CD1c-positive myeloid dendritic cell (primary cell): ENCODE measurements around the gene LGSN.
"Not testable (repeated sequence)": the region's sequence is repeated elsewhere in the genome, so short reads cannot be mapped to it uniquely, and the experiment has no call there.

ENCODE experiments used
- DNase-seq: peaks from one replicate; pipeline ENCODE4 v3.0.0-alpha.2; 2016; ENCODE audit errors: extremely low spot score

LGSN gene

DNA sequence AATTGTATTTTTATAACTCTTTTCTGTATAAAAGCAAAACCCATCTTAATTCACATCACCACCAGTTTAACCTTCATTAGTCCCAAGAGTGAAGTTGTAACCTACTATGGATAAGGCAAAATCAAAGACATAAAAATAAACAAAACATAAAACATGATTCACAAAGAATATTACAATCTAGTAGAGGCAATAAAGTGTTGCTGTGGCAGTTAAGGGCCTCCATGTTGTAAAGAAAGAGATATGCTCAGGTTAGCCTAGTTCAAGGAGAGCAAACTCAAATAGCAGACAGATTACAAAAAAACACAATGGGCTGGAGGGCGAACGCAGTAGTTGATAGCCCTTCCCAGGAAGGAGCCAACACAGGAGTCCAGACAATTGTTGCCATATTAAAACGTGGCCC, 13.4 kb downstream of the LGSN start:
- no peak for DNase-seq

DNA sequence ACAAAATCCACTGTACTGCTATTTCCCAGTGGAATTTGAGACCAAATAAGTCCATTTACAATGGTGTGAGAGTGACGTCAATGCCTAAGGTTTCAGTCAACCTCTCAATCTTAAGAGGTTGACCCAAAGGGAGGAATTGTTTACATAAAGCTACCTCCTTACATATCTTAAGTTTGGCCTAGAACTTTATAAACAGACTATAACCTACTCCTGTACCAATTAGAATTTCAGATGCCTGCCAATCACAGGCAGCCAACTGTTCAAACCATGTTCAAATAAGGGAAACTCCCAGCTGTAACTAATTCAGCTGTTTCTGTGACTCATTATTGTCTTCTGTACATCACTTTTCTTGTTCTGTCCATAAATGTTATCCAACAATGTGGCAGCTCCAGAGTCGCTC, 14.5 kb downstream of the LGSN start:
- no peak for DNase-seq

DNA sequence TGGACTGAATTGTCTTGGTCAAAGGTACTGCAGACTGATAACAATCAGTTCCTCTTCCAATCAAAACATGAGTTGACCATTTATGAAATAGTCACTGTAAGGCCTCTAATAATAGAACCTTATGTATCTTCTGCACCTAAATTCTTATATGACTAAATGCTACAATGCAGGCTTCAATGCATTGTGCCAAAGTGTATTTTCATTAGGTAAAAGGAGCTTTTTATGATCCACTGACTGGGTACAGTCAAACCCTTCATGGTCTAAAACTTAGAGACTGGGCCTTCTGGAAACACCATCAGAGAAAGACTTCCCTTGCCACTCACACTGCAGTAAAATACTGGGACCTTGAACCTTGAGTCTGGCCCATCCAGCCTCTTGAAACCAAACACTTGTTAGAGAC, 16.3 kb downstream of the LGSN start:
- DNase-seq: no peak

DNA sequence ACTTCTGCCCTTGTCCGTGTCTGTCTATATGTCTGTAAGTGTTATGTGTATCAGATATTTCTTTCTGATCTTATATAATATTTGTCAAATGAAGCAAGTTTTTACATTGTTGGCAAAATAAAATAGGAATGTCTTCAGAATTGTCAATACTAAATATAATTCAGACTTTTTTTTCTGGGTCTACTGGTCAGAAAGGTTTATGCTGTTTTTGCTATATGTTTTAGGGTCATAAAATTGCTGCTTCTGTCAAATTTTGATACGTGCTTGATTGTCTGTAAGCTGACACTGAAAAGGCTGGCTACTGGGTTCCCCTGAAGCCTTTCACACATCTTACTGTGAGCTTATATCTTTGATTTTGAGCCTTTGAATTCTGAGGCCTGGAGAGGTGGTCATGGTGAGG, 20.1 kb downstream of the LGSN start:
- DNase-seq: no peak

DNA sequence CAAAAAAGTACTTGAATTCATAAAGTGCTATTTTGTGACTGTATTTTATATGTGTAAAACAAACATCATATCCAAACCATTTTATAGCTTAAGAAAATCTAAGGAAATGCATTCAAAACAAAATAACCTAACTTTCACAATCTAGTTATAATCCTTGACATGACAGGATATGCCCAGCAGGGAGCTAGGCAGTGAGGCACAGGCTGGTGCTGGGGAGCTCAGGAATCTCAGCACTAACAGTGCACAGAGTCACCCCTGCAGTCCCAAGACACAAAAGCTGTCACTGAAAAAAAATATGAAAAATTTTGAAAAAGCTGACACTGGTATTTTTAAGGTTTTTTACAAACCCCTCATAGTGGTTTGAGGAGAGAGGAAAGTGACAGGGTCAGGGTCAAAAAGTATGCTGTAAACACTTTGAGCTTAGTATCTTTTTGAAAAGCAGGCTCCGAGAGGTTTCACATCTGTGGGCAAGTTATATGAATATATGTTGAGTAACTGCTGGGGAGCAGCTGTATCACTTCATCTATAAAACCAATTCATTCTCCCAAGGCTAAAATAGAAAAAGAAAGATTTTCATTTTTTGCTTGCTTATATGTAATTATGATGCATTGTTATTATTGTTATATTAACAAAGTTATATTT, 24.1 kb downstream of the LGSN start:
- DNase-seq: no peak

DNA sequence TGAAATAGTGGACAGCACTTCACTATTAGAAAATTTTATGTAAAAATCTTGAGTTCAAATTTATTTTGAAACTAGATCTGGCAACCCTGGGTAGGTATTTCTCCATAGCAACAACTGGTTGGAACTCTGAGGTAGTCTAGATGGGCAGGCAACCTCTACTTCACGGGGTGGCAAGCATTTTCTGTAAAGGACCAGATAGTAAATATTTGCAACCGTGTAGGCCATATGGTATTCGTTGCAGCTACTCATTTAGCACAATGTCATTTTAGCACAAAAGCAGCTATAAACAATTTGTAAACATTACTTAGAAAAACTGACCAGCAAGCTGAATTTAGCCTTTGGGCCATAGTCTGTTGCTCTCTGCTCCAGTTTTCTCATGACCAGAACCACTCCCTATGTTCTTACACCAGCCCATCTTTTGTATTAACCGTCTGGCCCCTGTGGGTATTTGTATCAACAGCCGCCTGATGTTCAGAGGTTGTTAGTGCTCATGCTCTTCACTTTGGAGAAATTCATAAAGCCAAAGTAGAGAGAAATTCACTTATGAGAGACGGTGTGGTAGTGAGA, 29.2 kb downstream of the LGSN start:
- no peak for DNase-seq

DNA sequence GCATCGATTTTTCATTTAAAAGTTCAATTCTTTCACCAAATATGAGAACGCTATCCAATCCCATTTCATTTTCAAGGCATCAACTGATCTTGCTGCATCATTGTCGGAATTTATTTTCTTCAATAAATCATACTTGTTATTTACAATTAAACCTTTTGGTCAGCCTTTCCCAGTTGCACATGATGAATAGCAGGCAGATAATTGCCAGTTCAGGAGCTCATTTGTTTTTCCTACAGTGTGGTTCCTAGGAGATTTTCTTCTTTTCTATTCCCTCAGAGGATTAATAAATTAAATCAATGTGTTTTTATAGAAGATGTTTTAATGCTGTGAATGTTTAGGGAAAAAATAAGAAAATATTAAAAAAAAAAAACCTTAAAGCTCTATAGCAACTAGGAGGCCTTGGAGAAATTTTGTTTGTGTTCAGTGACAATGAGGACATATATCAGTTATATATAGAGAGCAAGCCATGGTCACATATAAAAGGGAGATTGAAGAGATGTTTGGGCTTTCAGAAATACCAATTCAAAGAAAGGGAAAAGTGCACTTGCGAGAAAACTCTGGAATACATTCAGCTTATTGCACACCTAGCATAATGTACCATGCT, 30.4 kb downstream of the LGSN start:
- DNase-seq: no peak

DNA sequence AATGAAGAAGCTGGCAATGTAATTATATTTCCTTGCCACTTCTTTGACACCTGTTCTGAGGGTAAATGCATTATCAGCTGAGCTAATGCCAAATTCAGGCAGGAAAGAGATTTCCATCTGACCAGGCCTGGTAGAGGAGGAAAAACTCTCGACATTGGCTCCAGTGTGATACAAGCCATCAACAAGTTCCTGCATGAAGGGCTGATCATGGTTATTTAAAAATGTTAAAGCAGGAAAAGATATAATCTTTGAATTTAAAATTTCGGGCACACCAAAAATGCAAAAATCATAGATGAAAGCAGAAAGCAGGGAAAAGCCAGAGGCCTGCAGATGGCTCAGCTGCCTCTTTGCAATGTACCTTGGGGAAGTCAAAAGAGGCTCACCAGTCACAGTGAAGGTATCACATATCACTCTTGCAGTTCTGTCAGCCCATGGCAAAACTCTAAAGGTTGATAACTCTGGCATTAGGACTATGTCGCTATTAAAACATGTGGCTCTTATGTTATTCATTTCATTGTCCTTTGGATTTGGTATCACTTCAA, 39.1 kb downstream of the LGSN start:
- DNase-seq: no peak

DNA sequence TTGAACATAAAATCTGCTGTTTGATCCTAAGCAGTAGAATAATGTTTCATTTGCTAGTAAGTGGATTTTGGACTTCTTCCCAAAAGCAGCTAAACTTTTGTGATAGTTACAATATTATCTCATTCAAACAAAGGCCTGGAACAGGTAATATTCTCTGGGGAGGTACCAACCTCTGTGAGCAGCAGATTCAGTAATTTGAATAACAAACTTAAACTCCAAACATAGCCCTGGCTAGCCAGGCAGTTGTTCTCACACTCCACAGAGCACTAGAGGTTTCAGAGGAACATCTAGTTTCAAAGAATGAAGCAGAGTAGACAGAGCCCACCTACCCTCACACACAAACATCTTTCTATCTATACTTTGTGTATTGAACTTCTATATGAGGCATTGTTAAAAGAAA, 40.9 kb downstream of the LGSN start:
- no peak for DNase-seq

DNA sequence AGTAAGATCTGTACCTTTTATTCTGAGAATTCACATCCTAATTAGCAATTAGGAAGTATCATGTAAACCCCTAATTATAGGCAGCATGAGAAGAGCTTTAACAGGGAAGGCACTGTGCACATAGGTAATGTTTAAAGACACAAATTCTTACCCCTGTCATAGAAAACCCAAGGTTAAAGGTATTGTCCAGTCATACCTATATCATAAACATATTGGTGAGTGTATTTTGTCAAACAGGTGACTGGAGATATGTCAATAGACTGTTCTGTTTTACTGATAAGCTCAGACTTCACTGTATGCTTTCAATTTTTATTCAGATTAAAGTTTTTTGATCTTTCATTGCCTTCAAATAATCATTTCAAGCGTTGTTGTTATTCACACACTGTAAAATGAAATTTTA, 43.8 kb downstream of the LGSN start:
- no peak for DNase-seq

DNA sequence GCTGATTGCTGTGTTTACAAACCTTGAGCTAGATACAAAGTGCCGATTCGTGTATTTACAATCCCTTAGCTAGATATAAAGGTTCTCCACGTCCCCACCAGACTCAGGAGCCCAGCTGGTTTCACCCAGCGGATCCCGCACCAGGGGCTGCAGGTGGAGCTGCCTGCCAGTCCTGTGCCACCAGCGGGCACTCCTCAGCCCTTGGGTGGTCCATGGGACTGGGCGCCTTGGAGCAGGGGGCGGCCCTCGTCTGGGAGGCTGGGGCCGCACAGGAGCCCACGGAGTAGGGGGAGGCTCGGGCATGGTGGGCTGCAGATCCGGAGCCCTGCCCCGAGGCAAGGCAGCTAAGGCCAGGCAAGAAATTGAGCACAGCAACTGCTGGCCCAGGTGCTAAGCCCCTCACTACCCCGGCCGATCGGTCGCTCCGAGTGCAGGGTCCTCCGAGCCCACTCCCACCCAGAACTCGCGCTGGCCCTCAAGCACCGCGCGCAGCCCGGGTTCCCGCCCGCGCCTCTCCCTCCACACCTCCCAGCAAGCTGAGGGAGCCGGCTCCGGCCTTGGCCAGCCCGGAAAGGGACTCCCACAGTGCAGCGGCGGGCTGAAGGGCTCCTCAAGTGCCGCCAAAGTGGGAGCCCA, 44.9 kb downstream of the LGSN start:
- not testable (repeated sequence) for DNase-seq

DNA sequence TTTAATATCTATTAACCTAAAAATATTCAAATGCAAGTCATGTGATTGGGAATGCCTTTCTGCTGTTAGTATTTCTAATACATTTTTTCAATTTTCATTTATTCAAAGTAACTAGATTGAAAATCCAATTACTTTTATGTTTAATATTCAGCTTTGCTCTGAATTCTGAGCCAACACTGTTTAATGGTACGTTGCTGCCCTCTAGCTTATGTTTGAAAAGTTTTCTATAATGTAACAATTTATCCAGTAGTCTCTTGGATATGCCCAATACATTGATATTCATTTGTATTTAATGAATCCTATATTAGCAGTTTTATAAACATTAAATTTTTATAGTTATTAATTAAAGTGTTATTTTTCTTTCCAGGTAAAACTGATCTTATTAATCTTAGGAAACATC, 47.4 kb downstream of the LGSN start:
- no peak for DNase-seq

DNA sequence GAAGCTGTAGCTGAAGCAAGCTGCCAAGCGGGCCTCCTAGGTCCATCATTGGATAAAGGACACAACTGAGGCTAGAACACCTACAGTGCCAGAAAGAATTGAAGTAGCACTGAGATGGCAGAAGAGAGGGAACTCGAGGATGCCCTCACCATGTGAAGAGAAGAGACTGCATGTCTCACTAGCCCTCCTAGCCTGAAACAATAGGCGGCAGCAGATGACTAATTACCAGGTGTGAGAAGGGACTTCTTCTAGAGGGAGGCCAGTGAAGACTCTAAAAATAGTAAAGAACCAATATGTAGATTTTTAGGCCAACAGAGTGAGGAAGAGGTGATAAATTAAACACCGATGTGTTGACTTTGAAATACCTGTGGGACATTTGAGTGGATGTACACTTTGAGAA, 50.3 kb downstream of the LGSN start:
- no peak for DNase-seq

DNA sequence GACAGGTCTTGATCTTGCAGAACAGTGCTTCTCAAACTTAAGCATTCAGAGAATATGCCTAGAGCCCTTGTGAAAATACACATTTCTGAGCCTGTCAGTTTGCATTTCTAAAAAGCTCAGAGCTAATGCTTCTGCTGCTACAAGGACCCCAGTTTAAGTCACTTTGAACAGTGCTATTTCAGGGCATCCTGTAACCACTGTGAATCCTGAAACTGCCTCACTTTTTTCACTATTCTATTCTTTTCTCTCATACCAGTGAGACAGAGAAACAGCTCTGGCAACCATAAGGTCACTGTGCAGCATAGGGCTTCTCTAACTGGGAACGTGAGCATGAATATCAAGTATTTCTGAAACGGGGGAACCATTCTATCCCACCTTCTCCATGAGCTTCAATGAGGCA, 51.2 kb downstream of the LGSN start:
- DNase-seq: no peak

DNA sequence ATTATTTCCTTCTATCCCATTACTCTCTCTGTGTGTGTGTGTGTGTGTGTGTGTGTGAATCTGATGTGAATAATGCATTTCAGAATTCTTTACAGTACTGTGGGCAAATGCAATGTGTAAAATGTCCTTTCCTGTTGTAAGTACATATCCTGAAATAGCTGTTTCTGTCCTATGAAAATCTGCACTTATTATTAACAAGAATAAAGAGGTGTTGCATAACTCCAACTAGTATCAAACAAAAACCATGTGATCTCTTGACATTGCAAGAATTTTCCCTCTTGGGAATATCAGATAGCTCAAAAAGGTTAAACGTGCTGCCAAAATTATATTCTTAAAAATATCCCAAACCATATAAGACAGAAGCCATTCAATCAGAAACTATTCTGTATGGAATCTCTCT, 52.0 kb downstream of the LGSN start:
- no peak for DNase-seq

DNA sequence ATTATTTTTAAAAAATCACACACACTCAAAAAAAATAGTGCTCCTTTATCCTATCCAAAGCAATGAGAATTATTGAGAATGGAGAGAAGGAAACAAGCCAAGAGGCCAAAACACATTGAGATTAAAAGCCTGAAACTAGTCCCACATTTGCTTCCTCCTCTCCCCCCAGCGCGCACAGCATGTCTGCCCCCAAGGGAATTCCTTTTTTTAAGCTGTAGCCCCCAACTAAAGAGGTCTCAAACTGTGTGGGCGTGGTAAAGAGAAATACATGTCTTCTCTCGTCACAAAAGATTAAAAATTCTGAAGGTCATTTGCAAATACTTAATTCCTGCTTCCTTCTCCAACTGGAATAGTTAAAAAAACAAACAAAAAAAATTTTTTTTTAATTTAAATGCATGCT, 52.7 kb downstream of the LGSN start:
- no peak for DNase-seq

DNA sequence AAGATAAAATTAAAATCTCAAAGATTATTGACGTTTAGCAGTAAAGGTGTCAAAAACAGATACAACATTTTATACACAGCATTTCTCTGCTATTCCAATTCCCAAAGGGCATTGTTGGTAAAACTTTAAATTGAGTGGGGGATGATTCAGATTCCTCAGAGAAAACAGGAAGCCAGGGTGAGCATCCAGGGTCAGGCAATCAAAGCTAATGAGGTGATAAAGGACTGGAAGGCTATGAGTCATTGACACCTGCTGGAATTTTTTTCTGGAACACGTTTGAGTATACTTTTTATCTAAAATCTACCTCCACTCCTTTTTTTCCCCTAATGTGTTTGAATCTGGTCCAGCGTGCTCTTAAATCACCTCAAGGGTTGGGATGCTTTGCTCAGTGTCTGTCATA, 56.3 kb downstream of the LGSN start:
- no peak for DNase-seq

DNA sequence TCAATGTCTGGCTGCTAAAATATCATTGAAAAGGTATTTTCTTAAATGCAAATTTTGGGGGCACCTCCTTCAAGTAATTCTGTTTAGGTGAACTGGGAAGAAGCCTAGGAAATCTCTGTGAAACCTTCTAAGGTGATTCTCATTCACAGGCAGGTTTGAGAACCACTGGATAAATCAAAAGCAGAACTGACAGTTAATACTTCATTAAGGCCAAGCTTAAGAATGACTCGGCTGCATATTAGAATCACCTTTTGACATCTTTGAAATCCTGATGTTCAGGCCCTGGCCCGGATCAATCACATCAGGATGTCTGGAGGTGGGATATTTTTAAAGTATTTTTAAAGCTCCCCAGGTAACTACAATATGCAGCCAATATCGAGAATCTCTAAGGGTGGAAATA, 58.0 kb downstream of the LGSN start:
- no peak for DNase-seq

DNA sequence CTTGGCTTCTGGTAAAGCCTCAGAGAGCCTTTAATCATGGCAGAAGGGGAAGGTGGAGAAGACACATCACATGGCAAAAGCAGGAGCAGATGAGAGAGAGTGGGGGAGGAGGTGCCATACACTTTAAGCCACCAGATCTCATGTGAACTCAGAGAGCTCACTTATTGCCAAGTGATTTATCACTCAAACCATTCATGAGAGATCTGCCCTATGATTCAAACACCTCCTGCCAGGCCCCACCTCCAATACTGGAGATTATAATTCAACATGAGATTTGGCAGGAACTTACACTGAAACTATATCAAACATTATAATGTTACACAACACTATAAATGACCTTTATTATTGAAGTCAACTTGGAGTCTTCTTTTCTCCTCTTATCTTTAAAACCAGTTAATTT, 60.6 kb downstream of the LGSN start:
- no peak for DNase-seq

DNA sequence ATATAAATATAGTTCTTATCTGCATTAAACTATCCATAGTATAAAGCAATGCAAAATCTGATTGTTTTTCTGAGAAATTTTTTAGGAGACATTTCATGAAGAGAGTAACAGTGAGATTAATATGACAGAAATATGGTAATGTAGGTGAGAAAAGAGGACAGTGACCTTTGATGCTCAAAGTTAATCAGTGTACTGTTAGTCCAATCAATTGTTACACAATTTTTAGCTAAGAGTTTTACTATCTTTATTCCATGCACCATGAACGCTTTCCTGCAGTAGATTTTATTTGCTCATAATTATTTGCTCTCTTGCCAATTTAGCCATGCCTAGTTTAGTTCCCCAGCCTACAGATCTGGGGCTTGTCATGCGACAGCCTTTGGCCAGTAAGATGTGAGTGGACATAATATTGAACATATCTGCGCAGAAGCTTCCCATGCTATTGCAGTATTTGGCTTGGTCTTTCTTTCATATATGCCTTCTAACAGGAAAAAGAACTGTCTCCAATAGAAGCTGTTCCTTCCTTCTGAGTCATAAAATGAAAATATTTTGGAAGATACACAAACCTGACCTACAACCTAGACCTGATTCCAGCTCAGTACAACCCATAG, 69.8 kb downstream of the LGSN start:
- DNase-seq: no peak

DNA sequence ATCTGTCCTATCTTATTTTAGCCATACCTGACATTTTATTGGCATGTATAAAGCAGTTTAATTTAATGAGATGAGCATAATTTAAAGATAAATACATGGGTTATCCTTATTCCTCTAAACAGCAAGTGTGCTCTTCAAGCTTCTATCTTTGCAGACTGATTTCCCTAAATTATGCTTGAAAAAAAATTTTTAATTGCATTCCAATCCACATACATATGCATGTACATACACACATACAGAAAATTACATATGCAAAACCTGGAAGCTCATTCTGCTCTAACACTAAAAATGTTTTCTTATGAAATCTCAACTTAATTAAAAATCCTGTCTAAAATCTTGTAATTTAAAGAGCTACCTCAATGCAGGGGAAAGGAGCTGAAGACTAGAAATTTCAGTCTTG, 73.2 kb downstream of the LGSN start:
- no peak for DNase-seq

DNA sequence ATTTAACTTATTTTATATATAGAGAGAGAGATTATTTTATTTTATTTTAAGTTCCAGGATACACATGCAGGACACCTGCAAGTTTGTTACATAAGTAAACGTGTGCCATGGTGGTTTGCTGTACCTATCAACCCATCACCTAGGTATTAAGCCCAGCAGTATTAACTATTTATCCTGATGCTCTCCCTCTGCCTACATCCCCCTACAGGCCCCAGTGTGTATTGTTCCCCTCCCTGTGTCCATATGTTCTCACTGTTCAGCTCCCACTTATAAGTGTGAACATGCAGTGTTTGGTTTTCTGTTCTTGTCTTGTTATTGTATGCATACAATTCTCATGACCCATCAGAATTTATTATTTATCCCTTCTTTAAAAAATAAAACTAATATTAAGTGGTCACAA, 73.9 kb downstream of the LGSN start:
- DNase-seq: no peak

DNA sequence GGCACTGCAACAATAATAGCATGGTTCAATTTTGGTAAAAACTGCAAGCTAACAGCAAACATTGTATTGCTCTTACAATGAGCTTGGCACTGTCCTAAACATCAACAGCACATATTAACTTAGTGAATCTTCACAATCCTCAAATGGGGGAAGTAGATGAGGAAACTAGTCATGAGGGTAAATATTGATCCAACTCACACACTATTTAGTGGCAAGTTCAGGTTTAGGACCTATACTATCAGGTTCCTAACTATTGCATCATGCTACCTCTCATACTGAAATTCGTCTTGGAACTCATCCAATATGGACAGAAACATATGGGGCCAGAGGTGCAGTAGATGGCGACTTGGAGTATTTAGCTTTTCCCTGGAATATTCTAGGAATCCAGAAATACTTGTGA, 74.4 kb downstream of the LGSN start:
- no peak for DNase-seq
